WTC11 (cell line): ENCODE results near the gene RSPRY1. TPM values are rescaled to one million over a fixed set of nuclear protein-coding genes. Genes with fewer than 3 reads are reported as not detected.

ENCODE experiments used
- ATAC-seq: fragments of 200-7000 bp; cut with Tn5 transposase; 2 replicates; pipeline ENCODE4 v1.10.0; 2021; ENCODE audit warnings: mild to moderate bottlenecking, moderate library complexity
- CTCF ChIA-PET: fragments of 300-600 bp; sonication (Branson Sonifier 250); formaldehyde crosslinking; loops from one replicate; lab custom pipeline; 2021; ENCODE audit warnings: antibody characterized with exemption; lab: Charles Lee
- POLR2A ChIA-PET: fragments of 350-600 bp; sonication (Branson Sonifier 250); formaldehyde crosslinking; loops from one replicate; lab custom pipeline; 2021; ENCODE audit warnings: antibody characterized with exemption; lab: Charles Lee
- DNase-seq: peaks from one replicate; pipeline ENCODE4 v3.0.0; 2021; ENCODE audit warnings: low spot score
- H3K27ac Mint-ChIP-seq: 2 replicates; pipeline ENCODE4 v1.8.0; 2021; ENCODE audit warnings: mixed read lengths
- H3K27me3 Mint-ChIP-seq: 2 replicates; pipeline ENCODE4 v1.8.0; 2021; ENCODE audit warnings: low read depth, mild to moderate bottlenecking, moderate library complexity, mixed read lengths
- H3K36me3 Mint-ChIP-seq: 2 replicates; pipeline ENCODE4 v1.8.0; 2021; ENCODE audit warnings: mixed read lengths
- H3K4me1 Mint-ChIP-seq: 2 replicates; pipeline ENCODE4 v1.8.0; 2022; ENCODE audit warnings: mixed read lengths
- H3K4me3 Mint-ChIP-seq: 2 replicates; pipeline ENCODE4 v1.8.0; 2021; ENCODE audit warnings: mild to moderate bottlenecking, moderate library complexity, mixed read lengths
- H3K9me3 Mint-ChIP-seq: 2 replicates; pipeline ENCODE4 v1.8.0; 2021; ENCODE audit warnings: mixed read lengths
- ARID4B ChIP-seq: sonication (generic); formaldehyde crosslinking; IDR thresholded peaks from 2 replicates; pipeline ENCODE4 v1.8.0; 2023; ENCODE audit warnings: missing genetic modification reagents, mild to moderate bottlenecking, borderline replicate concordance
- ATF6 ChIP-seq: sonication (generic); formaldehyde crosslinking; IDR thresholded peaks from 2 replicates; pipeline ENCODE4 v1.8.1; 2023; ENCODE audit warnings: mild to moderate bottlenecking, missing genetic modification reagents
- CDX4 ChIP-seq: fragments of 250-450 bp; sonication (Bioruptor Pico); IDR thresholded peaks from 2 replicates; pipeline ENCODE4 v1.9.0; 2021; ENCODE audit warnings: moderate library complexity, mild to moderate bottlenecking, inconsistent platforms, borderline replicate concordance
- ELF4 ChIP-seq: sonication (generic); formaldehyde crosslinking; IDR thresholded peaks from 2 replicates; pipeline ENCODE4 v1.8.1; 2022; ENCODE audit warnings: low read depth, mild to moderate bottlenecking, moderate library complexity, missing genetic modification reagents
- ETV6 ChIP-seq: sonication (generic); formaldehyde crosslinking; IDR thresholded peaks from 2 replicates; pipeline ENCODE4 v1.8.1; 2022; ENCODE audit warnings: mild to moderate bottlenecking, missing genetic modification reagents
- FOXJ3 ChIP-seq: sonication (generic); formaldehyde crosslinking; IDR thresholded peaks from 2 replicates; pipeline ENCODE4 v1.9.0; 2021; ENCODE audit warnings: missing genetic modification reagents, mild to moderate bottlenecking, borderline replicate concordance
- NFATC4 ChIP-seq: fragments of 250-450 bp; sonication (Bioruptor Pico); IDR thresholded peaks from 2 replicates; pipeline ENCODE4 v1.9.0; 2021; ENCODE audit warnings: mild to moderate bottlenecking
- NFE2L1 ChIP-seq: sonication (generic); formaldehyde crosslinking; IDR thresholded peaks from 2 replicates; pipeline ENCODE4 v1.8.1; 2023; ENCODE audit warnings: missing genetic modification reagents
- PRDM15 ChIP-seq: sonication (generic); formaldehyde crosslinking; IDR thresholded peaks from 2 replicates; pipeline ENCODE4 v1.8.0; 2022; ENCODE audit warnings: missing genetic modification reagents
- PREB ChIP-seq: sonication (generic); formaldehyde crosslinking; IDR thresholded peaks from 2 replicates; pipeline ENCODE4 v1.8.1; 2022; ENCODE audit warnings: mild to moderate bottlenecking, missing genetic modification reagents, moderate library complexity, borderline replicate concordance
- TEAD4 ChIP-seq: sonication (generic); formaldehyde crosslinking; IDR thresholded peaks from 2 replicates; pipeline ENCODE4 v1.8.0; 2022; ENCODE audit warnings: mild to moderate bottlenecking, missing genetic modification reagents
- ZBTB43 ChIP-seq: sonication (generic); formaldehyde crosslinking; IDR thresholded peaks from 2 replicates; pipeline ENCODE4 v1.8.1; 2023; ENCODE audit warnings: mild to moderate bottlenecking, missing genetic modification reagents
- ZMAT4 ChIP-seq: fragments of 250-450 bp; sonication (Bioruptor Pico); IDR thresholded peaks from 2 replicates; pipeline ENCODE4 v1.9.0; 2021; ENCODE audit warnings: mild to moderate bottlenecking
- ZNF121 ChIP-seq: sonication (generic); formaldehyde crosslinking; IDR thresholded peaks from 2 replicates; pipeline ENCODE4 v1.8.0; 2023; ENCODE audit warnings: missing genetic modification reagents
- ZNF317 ChIP-seq: sonication (generic); formaldehyde crosslinking; IDR thresholded peaks from 2 replicates; pipeline ENCODE4 v1.8.1; 2023; ENCODE audit warnings: low read depth, mild to moderate bottlenecking, moderate library complexity, missing genetic modification reagents, borderline replicate concordance
- ZNF396 ChIP-seq: fragments of 250-450 bp; sonication (Bioruptor Pico); IDR thresholded peaks from 2 replicates; pipeline ENCODE4 v1.8.0; 2021; ENCODE audit warnings: mild to moderate bottlenecking, moderate library complexity, borderline replicate concordance
- ZNF423 ChIP-seq: fragments of 250-450 bp; sonication (Bioruptor Pico); IDR thresholded peaks from 2 replicates; pipeline ENCODE4 v2.1.2; 2022; ENCODE audit warnings: mild to moderate bottlenecking, moderate library complexity
- ZNF425 ChIP-seq: fragments of 250-450 bp; sonication (Bioruptor Pico); conservative IDR thresholded peaks from 2 replicates; pipeline ENCODE4 v1.9.0; 2021; ENCODE audit warnings: mild to moderate bottlenecking
- ZNF671 ChIP-seq: fragments of 250-450 bp; sonication (Bioruptor Pico); IDR thresholded peaks from 2 replicates; pipeline ENCODE4 v1.8.0; 2021; ENCODE audit warnings: mild to moderate bottlenecking
- total RNA-seq: library from RNA; stranded (reverse); gene quantifications from 3 replicates; pipeline ENCODE4 v1.2.3, GENCODE V29; 2021

RSPRY1 gene
- total RNA-seq, 1 experiment from 2014 or later, result 26.8 TPM

- no peak overlapping the region for H3K27ac Mint-ChIP-seq
- no peak for ATAC-seq
These were observed 19.7 kb upstream of the RSPRY1 start for GRCh38 chr16:57166451-57166850.

More at GRCh38 chr16:57166451-57166850, 19.7 kb upstream of the RSPRY1 start:
- 0 out of 2 replicates have a peak, but pooled peaks cover 3% of the 10 kb centered on the region for H3K4me1 Mint-ChIP-seq
- DNase-seq, result no peak
- peaks cover 75% of the 10 kb centered on the region for H3K36me3 Mint-ChIP-seq
- POLR2A ChIA-PET, result no interaction called here
- TF ChIP-seq NFATC4, result no peak
- TF ChIP-seq ETV6, result no peak
- TF ChIP-seq NFE2L1 (CRISPR knock-in tag), result no peak
- TF ChIP-seq CDX4 (CRISPR knock-in tag), result no peak
- no peak for TF ChIP-seq ZNF396 (CRISPR knock-in tag)
- TF ChIP-seq PREB (CRISPR knock-in tag), result no peak
- no peak for TF ChIP-seq TEAD4 (CRISPR knock-in tag)
- TF ChIP-seq FOXJ3 (CRISPR knock-in tag), result no peak
- no peak for TF ChIP-seq ATF6 (CRISPR knock-in tag)
- no peak for TF ChIP-seq ZNF425 (CRISPR knock-in tag)
- TF ChIP-seq ARID4B (CRISPR knock-in tag), result no peak
- no peak for TF ChIP-seq ZNF671 (CRISPR knock-in tag)
- no peak for TF ChIP-seq ELF4 (CRISPR knock-in tag)
- TF ChIP-seq ZNF317, result no peak
- TF ChIP-seq ZBTB43, result no peak
- TF ChIP-seq ZMAT4 (CRISPR knock-in tag), result no peak
- no peak for TF ChIP-seq PRDM15 (CRISPR knock-in tag)
- TF ChIP-seq ZNF423, result no peak
- TF ChIP-seq ZNF121 (CRISPR knock-in tag), result no peak
- TF ChIP-seq, all 79 proteins: peak for 0
- no peaks in the 10 kb centered on the region for H3K9me3 Mint-ChIP-seq
- no peaks in the 10 kb centered on the region for H3K27me3 Mint-ChIP-seq
- H3K4me3 Mint-ChIP-seq, result no peak overlapping the region
- CTCF ChIA-PET, result interaction anchor here (0.7 kb wide), 1 partner anchor 74 kb away, joined by 3 read pairs; the partner anchor contains the start of gene CPNE2
